Skin of body (tissue), 2 donors: ENCODE results near the gene SRPX2. TPM values are rescaled to one million over a fixed set of nuclear protein-coding genes. Genes with fewer than 3 reads are reported as not detected.
A peak's percentile ranks its signal among the peaks of the same experiment; 100 is the strongest.

Experiments
- DNase-seq: peaks from one replicate; lab custom pipeline; 2025; lab: John Stamatoyannopoulos, UW
- total RNA-seq: library from RNA; depleted of rRNA; stranded (reverse); fragments of >200 nt; gene quantifications from one replicate; pipeline ENCODE4 v1.2.3, GENCODE V29; 2014

SRPX2 gene
- total RNA-seq, 1 donor from 2014 or later: 11.2 TPM

DNA sequence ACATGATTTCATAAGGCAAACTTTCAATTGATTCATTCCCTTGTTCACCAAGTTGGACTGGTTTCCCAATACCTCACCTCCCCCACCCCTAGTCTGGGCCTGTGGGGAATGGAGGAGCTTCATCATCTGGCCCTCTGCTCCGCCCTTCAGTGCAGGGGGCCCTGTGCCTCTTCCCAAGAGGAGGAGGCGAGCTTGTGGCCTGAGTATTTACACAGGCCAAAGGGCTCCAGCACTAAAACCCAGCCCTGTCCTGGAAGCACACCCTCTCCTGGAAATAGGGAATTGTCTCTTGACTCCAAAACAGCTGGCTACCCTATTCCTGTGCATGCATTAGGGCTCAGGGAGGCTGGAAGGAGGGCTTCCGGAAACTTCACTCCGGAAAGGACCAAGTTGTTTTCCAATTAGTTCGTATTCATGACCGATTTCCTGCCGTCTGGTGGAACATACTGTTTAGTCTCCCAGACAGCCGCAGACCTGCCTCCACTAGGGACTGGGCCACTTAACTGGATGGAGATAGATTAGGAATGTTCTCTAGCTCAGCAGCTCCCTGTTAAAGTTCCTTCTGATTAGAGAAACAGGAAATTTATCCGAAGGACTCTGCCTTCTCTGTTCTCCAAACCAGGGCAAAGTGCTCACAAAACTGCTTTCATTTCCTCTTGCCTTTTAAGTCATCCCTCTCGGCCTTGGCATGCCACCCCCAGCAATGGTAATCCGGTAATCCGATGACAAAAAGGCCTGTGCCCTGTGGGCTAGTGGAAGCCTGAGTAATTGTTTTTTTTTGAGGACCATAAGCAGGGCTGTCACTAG is 5.8 kb downstream of the SRPX2 start:
- peak; percentile 88 for DNase-seq

GRCh38 chrX:100650841-100651240 is 6.8 kb downstream of the SRPX2 start:
- no peak for DNase-seq

- no peak for DNase-seq
Observed at GRCh38 chrX:100652266-100652665, 8.3 kb downstream of the SRPX2 start.

DNA sequence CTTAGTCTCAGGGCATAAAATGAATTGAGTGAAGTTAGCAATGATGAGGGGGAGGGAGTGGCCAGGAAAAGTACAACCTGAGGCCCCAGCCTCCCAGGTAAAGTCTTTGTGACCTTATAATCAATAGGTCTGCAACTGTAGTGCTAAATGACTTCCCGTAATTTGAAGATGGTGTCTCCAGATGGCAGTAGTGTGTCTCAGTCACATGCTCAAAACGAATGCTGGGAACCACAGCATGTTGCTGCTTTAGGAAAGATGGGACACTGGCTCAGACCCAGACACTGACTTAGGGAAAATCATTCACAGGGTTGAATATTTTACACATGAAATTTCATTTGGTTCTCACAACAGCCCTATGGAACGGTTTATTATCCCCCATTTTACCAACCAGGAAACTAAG is 10.3 kb downstream of the SRPX2 start:
- DNase-seq: peak; percentile 61

GRCh38 chrX:100658941-100659381 is 15.0 kb downstream of the SRPX2 start:
- peak; percentile 49 for DNase-seq

GRCh38 chrX:100659431-100660137 is 15.6 kb downstream of the SRPX2 start:
- peak; percentile 49 for DNase-seq

DNA sequence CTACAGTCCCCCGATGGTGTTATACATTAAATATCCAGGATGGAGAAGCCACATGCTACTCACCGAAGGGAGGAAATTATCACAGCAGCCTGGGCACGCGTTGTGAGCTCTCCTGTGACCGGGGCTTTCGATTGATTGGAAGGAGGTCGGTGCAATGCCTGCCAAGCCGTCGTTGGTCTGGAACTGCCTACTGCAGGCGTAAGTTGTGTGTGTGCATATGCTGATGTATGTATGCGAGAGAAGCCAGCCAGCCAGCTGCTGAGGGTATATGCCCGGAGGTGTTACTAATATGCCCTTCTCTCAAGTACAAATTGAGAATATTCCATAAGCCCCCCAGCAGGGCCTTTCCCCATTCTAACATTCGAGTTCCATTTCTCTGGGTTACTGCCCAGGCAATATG is 18.2 kb downstream of the SRPX2 start:
- no peak for DNase-seq

DNA sequence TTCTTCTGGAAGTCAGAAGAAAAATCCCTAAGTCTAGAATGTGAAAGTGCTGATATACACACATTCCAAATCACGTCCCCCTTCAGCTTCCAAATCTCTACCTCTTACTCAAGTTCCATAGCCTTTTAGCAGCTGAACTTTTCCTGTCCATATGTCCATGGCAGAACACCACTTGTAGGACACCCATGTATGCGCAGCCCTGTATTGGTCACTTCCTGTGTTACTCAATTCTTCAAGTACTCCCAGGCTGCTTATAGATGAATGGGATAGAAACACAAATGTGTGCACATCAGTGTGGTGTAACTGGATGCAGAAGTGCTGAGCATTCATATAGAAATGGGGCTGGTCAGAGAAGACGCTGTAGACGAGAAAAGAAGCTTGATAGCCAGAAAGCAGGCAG is 18.8 kb downstream of the SRPX2 start:
- no peak for DNase-seq

- no peak for DNase-seq
Observed at GRCh38 chrX:100663642-100664041, 19.6 kb downstream of the SRPX2 start.

- no peak for DNase-seq
Observed at GRCh38 chrX:100672966-100673365, 29.0 kb downstream of the SRPX2 start.

DNA sequence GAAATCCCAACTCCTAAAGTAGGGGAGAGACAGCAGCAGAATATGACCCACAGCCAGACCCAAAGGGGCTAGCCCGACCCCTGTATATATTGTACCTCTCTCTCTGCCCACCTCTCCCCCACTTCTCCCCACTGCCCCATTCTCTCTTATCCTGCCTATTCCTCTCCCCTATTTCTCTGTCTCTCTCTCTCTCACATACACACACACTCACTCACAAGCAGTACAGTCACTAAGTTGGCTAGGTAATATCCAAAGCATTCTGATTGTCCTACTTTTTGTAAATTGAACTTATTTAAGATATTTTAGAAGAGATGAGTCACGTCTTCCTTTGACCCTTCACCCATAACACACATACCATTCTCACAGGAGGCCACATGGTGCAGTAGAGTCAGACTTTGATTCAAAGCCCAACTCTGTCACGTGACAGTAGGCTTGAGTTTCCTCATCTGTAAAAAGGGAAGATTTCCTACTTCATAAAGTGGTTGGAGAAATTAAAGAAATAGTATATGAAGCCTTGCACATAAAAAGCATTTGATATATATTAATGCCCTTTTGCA is 29.5 kb downstream of the SRPX2 start:
- DNase-seq: no peak

- DNase-seq: no peak
Observed at GRCh38 chrX:100674705-100675104, 30.7 kb downstream of the SRPX2 start.

DNA sequence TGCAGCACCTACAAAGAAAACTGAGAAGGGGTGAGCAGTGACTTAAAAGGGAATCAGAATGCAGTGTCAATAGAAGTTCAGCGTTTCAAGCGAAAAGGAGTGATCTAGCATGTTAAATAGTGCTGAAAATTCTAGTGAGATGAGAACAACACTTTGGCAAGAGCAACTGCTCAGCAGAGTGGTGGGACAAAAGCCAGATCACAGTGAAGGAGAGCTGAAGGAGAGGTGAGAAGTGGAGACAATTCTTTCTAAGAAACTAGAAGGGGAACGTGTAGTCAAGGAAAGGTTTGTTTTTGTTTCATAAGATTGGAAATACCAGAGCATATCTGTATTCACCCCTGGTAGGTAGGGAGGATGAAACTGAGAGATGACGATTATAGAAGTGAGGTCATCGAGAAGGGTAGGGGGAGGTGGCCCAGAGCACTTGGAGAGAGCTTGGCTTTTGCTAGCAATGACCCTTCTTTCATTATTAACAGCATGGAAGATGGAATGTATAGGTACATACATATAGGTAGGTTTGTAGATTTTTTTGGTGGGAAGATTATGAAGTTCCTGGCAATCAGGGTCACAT is 33.7 kb downstream of the SRPX2 start:
- no peak for DNase-seq

DNA sequence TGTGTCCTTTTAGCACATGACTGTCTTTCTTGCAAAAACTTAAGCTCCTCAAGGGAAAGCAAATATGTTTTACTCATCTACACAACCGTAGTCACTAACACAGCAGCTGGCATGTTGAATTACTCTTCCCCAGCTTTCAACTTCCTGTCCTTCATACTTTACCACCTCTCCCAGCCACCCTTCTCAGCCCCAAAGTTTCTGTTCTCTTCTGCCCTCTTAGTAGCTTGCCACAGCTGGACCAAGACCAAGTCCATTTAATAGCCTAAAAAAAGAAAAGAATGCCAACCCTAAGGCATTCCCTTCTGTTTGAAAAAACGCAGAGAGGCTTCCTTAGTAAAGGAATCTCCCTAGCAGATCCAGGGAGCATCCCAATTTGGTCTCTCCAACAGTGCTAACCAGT is 36.8 kb downstream of the SRPX2 start:
- no peak for DNase-seq

- no peak for DNase-seq
Observed at GRCh38 chrX:100681599-100681998, 37.6 kb downstream of the SRPX2 start.

GRCh38 chrX:100682939-100683338 is 38.9 kb downstream of the SRPX2 start:
- no peak for DNase-seq

DNA sequence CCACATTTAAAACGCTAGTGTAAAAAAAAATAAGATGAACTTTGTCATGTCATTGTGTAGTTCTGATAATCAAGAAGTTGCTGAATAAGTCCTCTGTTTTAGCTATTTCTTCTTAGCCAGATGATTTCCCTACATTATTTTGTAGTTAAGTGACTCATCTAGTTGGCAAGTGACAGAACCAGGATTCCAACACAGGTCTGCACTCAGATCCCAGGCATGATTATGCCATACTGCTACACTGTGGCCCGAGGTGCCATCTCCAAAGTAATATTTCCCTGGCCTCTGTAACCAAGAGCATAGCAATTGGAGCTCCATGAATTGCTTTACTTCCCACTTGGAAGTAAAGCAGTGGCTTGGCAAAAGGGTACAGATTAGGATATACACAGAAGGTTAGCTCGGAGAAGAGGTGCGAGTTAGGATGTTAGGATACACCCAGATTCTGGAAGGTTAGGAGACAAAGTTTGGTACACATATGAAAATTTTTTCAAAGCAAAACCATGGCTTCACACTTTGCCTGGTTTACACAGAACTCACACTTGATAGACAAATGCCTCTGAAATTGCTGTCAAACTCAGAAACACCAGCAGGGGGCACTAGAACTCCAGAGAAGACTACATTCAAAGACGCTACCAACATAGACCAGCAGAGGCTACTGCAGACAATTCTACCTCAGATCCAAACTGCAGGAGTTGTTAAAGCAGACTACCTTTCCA is 41.4 kb downstream of the SRPX2 start:
- DNase-seq: peak; percentile 14

GRCh38 chrX:100685997-100686305 is 42.0 kb downstream of the SRPX2 start:
- DNase-seq: no peak

GRCh38 chrX:100687128-100687527 is 43.1 kb downstream of the SRPX2 start:
- no peak for DNase-seq

DNA sequence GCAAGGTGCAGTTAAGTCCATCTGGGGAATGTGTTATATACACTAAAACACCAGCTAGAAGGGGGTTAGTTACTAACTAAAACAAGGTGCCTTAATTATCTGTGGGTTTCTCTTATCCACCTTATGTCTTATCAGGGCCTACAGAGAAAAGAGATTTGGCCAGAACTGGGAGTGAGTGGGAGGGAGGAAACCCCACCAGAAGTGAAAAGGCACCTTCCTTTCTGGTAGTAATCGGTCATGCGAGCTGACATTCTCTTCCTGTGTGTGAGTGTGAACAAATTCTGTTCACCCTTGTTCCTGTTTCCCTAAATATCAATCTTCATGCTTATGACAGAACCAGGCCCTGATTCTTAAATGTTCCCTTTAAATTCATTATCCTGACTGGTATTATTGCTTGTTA is 43.5 kb downstream of the SRPX2 start:
- DNase-seq: no peak

DNA sequence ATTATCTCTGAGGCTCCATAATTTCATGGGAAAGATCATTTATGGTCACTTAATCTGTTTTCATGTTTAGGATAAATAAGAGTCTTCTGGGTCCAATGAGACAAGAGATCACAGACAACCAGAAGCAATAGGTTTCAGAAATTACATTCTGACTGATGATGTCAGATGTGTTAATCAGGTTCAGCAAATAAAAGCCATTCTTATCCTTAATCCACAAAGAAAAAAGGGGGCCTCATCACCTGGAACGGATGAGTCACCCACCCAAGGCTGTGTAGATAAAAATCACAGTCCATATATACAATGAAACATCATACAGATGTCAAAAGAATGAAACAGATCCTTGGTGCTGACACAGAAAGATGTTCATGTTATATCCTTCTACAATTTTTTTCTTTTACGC is 51.3 kb downstream of the SRPX2 start:
- DNase-seq: no peak

DNA sequence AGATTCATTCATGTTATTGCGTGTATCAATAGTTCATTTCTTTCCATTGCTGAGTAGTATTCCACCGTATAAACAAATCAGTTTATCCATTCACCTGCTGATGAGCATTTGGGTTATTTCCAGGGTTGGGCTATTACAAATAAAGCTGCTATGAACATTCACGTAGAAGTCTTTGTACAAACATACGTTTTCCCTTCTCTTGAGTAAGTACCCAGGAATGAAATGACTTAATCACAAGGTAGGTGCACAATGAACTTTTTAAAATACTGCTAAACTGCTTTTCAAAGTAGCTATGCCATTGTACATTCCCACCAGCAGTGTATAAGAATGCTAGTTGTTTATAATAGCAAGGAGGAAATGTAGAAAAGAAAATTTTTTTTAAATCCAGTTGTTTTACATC is 52.0 kb downstream of the SRPX2 start:
- DNase-seq: no peak
